NCI-H2171 (cell line): ENCODE data around the gene SMPD3.

Experiments used
- DNase-seq: peaks from one replicate; lab custom pipeline; 2025; lab: John Stamatoyannopoulos, UW

SMPD3 gene

GRCh38 chr16:68328151-68328859, 120.0 kb downstream of the SMPD3 start:
- peak; percentile 84 for DNase-seq

- DNase-seq = no peak
Measured at GRCh38 chr16:68324780-68325357, 123.4 kb downstream of the SMPD3 start.

- DNase-seq = no peak
Measured at GRCh38 chr16:68324336-68324735, 124.0 kb downstream of the SMPD3 start.

GRCh38 chr16:68319185-68319908, 129.0 kb downstream of the SMPD3 start:
- DNase-seq = no peak

GRCh38 chr16:68313116-68313515, 135.2 kb downstream of the SMPD3 start:
- DNase-seq = no peak

- DNase-seq = peak; percentile 92
Measured at GRCh38 chr16:68310774-68311511, 137.4 kb downstream of the SMPD3 start, which contains the start of the genes PRMT7 and SLC7A6OS. PRMT7 (plus strand) TSS chr16:68311019; CDS start chr16:68315980, 4,961 bp downstream. SLC7A6OS (minus strand) TSS chr16:68310946; CDS start chr16:68310926, 20 bp downstream.

GRCh38 chr16:68310437-68310773, 137.9 kb downstream of the SMPD3 start:
- DNase-seq = no peak

- DNase-seq = no peak
Measured at GRCh38 chr16:68309799-68310198, 138.5 kb downstream of the SMPD3 start.
